SK-N-SH (cell line): ENCODE data around the gene SCN11A.

Source experiments
- CHD2 ChIP-seq: fragments of 150-350 bp; IDR thresholded peaks from 2 replicates; pipeline ENCODE4 v1.6.1; 2018; ENCODE audit warnings: low read length; ENCODE audit not compliant: partially characterized antibody
- EZH2phosphoT487 ChIP-seq: fragments of 200-600 bp; sonication (generic); IDR thresholded peaks from 2 replicates; pipeline ENCODE4 v1.6.1; 2017; ENCODE audit warnings: low read depth, mixed run types, mild to moderate bottlenecking, antibody characterized with exemption, moderate library complexity, borderline replicate concordance
- FOXJ3 ChIP-seq: sonication (generic); formaldehyde crosslinking; IDR thresholded peaks from 2 replicates; pipeline ENCODE4 v1.5.1; 2020; ENCODE audit warnings: mild to moderate bottlenecking, missing genetic modification reagents
- FOXM1 ChIP-seq: IDR thresholded peaks from 2 replicates; pipeline ENCODE4 v1.4.0; 2012; ENCODE audit warnings: low read depth, mild to moderate bottlenecking
- NRF1 ChIP-seq: IDR thresholded peaks from 2 replicates; pipeline ENCODE4 v1.6.1; 2012; ENCODE audit warnings: low read depth, mild to moderate bottlenecking, low read length
- POLR2AphosphoS5 ChIP-seq: IDR thresholded peaks from 2 replicates; pipeline ENCODE4 v1.6.1; 2012; ENCODE audit warnings: low read depth, low read length
- RCOR1 ChIP-seq: fragments of 150-350 bp; IDR thresholded peaks from 2 replicates; pipeline ENCODE4 v1.6.1; 2017; ENCODE audit warnings: antibody characterized with exemption, low read length
- RFX5 ChIP-seq: IDR thresholded peaks from 2 replicates; pipeline ENCODE4 v1.6.1; 2012; ENCODE audit warnings: mild to moderate bottlenecking, improper control_type of control experiment, low read length
- SMC3 ChIP-seq: IDR thresholded peaks from 2 replicates; pipeline ENCODE4 v1.6.1; 2012; ENCODE audit warnings: low read depth, low read length, improper control_type of control experiment
- YY1 ChIP-seq: IDR thresholded peaks from 2 replicates; pipeline ENCODE4 v1.4.0; 2012; ENCODE audit warnings: low read depth, mild to moderate bottlenecking
- TF ChIP-seq, protein P1 (sequence below): fragments of 200-600 bp; sonication (generic); IDR thresholded peaks from 2 replicates; pipeline ENCODE4 v1.6.1; 2017; ENCODE audit warnings: antibody characterized with exemption, mild to moderate bottlenecking, moderate library complexity
- TF ChIP-seq, protein P2 (sequence below): IDR thresholded peaks from 2 replicates; pipeline ENCODE4 v1.4.0; 2012; ENCODE audit warnings: low read depth
- TF ChIP-seq, protein P3 (sequence below): IDR thresholded peaks from 2 replicates; pipeline ENCODE4; 2012

DNA sequence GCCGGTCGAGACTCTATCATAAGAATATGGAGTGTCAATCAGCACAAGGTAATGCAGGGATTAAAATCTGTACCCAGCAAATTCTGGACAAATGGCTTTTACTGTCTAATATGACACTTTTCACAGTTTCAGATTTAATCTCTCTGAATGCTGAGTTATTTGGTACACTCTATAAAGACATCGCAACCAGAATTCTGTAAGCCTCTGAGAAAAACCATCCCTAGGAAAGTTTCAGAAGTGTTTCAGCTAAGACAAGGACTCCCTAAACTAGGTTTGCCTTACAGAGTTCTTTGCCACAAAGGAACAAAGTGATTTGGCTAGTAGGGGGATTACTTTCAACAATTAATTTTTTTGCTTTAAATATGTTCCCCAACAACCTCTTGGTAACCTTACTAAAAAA is 11.4 kb upstream of the SCN11A start:
- TF ChIP-seq POLR2AphosphoS5 (no peak), RFX5 (no peak), EZH2phosphoT487 (no peak), YY1 (no peak), SMC3 (no peak), NRF1 (no peak), CHD2 (no peak), FOXM1 (no peak), RCOR1 (no peak), FOXJ3 (CRISPR knock-in tag) (no peak)
- TF ChIP-seq, protein P1, sequence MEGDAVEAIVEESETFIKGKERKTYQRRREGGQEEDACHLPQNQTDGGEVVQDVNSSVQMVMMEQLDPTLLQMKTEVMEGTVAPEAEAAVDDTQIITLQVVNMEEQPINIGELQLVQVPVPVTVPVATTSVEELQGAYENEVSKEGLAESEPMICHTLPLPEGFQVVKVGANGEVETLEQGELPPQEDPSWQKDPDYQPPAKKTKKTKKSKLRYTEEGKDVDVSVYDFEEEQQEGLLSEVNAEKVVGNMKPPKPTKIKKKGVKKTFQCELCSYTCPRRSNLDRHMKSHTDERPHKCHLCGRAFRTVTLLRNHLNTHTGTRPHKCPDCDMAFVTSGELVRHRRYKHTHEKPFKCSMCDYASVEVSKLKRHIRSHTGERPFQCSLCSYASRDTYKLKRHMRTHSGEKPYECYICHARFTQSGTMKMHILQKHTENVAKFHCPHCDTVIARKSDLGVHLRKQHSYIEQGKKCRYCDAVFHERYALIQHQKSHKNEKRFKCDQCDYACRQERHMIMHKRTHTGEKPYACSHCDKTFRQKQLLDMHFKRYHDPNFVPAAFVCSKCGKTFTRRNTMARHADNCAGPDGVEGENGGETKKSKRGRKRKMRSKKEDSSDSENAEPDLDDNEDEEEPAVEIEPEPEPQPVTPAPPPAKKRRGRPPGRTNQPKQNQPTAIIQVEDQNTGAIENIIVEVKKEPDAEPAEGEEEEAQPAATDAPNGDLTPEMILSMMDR, result no peak
- TF ChIP-seq, protein P2, sequence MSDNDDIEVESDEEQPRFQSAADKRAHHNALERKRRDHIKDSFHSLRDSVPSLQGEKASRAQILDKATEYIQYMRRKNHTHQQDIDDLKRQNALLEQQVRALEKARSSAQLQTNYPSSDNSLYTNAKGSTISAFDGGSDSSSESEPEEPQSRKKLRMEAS, result no peak
- TF ChIP-seq, protein P3, sequence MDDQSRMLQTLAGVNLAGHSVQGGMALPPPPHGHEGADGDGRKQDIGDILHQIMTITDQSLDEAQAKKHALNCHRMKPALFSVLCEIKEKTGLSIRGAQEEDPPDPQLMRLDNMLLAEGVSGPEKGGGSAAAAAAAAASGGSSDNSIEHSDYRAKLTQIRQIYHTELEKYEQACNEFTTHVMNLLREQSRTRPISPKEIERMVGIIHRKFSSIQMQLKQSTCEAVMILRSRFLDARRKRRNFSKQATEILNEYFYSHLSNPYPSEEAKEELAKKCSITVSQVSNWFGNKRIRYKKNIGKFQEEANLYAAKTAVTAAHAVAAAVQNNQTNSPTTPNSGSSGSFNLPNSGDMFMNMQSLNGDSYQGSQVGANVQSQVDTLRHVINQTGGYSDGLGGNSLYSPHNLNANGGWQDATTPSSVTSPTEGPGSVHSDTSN, result no peak
